Neural progenitor cell (in vitro differentiated cells): ENCODE measurements around the gene TGM5. TPM values are rescaled to one million over a fixed set of nuclear protein-coding genes. Genes with fewer than 3 reads are reported as not detected.

Experiments
- DNase-seq: peaks from one replicate; pipeline ENCODE4 v3.0.0-alpha.2; 2016; ENCODE audit warnings: low spot score
- H2AFZ ChIP-seq: fragments of 200-600 bp; sonication (generic); replicated peaks from 2 replicates; pipeline ENCODE4 v1.6.1; 2016; ENCODE audit warnings: antibody characterized with exemption
- H3F3A ChIP-seq: fragments of 200-600 bp; sonication (generic); 2 replicates; pipeline ENCODE4 v1.6.1; 2016; ENCODE audit warnings: antibody characterized with exemption, low read depth
- H3K27ac ChIP-seq: fragments of 200-600 bp; sonication (generic); 2 replicates; pipeline ENCODE4 v1.5.1; 2016; ENCODE audit warnings: mild to moderate bottlenecking
- H3K27me3 ChIP-seq: fragments of 200-600 bp; sonication (generic); 2 replicates; pipeline ENCODE4 v1.6.1; 2016; ENCODE audit warnings: mild to moderate bottlenecking, moderate library complexity
- H3K36me3 ChIP-seq: fragments of 200-600 bp; sonication (generic); 2 replicates; pipeline ENCODE4 v1.5.1; 2016
- H3K4me1 ChIP-seq: fragments of 200-600 bp; sonication (generic); 2 replicates; pipeline ENCODE4 v1.6.1; 2016; ENCODE audit warnings: mixed run types
- H3K4me2 ChIP-seq: fragments of 200-600 bp; sonication (generic); 2 replicates; pipeline ENCODE4 v1.6.1; 2016
- H3K4me3 ChIP-seq: fragments of 200-600 bp; sonication (generic); 2 replicates; pipeline ENCODE4 v1.5.1; 2016
- H3K79me2 ChIP-seq: fragments of 200-600 bp; sonication (generic); 2 replicates; pipeline ENCODE4 v1.6.1; 2016; ENCODE audit warnings: low read depth
- H3K9ac ChIP-seq: fragments of 200-600 bp; sonication (generic); 2 replicates; pipeline ENCODE4 v1.6.1; 2016
- H3K9me3 ChIP-seq: fragments of 200-600 bp; sonication (generic); 2 replicates; pipeline ENCODE4 v1.5.1; 2016; ENCODE audit warnings: low read depth
- H4K20me1 ChIP-seq: fragments of 200-600 bp; sonication (generic); 2 replicates; pipeline ENCODE4 v1.6.1; 2016; ENCODE audit warnings: low read depth
- H3K27ac Mint-ChIP-seq: 3 replicates; pipeline ENCODE4 v1.8.0; 2021; ENCODE audit warnings: mixed read lengths
- H3K27me3 Mint-ChIP-seq: 2 replicates; pipeline ENCODE4 v1.8.0; 2022; ENCODE audit warnings: low read depth, mild to moderate bottlenecking, inconsistent platforms, moderate library complexity, mixed read lengths; ENCODE audit not compliant: insufficient read depth
- H3K36me3 Mint-ChIP-seq: 3 replicates; pipeline ENCODE4 v1.8.0; 2021; ENCODE audit warnings: mixed read lengths
- H3K4me1 Mint-ChIP-seq: 3 replicates; pipeline ENCODE4 v1.8.0; 2021; ENCODE audit warnings: mixed read lengths
- H3K4me3 Mint-ChIP-seq: 3 replicates; pipeline ENCODE4 v1.8.0; 2021; ENCODE audit warnings: mild to moderate bottlenecking, moderate library complexity, mixed read lengths
- H3K9me3 Mint-ChIP-seq: 3 replicates; pipeline ENCODE4 v1.8.0; 2020; ENCODE audit warnings: mixed read lengths
- EZH2 ChIP-seq: fragments of 200-600 bp; sonication (generic); IDR thresholded peaks from 2 replicates; pipeline ENCODE4 v1.6.1; 2017; ENCODE audit warnings: antibody characterized with exemption, mild to moderate bottlenecking, moderate library complexity
- EZH2phosphoT487 ChIP-seq: fragments of 200-600 bp; sonication (generic); IDR thresholded peaks from 2 replicates; pipeline ENCODE4 v1.6.1; 2017; ENCODE audit warnings: antibody characterized with exemption
- total RNA-seq: library from RNA; depleted of rRNA; stranded (reverse); fragments of >200 nt; gene quantifications from 2 replicates; pipeline ENCODE4 v1.2.3, GENCODE V29; 2015; ENCODE audit warnings: low replicate concordance
- TF ChIP-seq, protein P1 (sequence below): fragments of 200-600 bp; sonication (generic); IDR thresholded peaks from 2 replicates; pipeline ENCODE4 v1.5.1; 2017; ENCODE audit warnings: antibody characterized with exemption, mild to moderate bottlenecking

The TGM5 gene
- total RNA-seq, 1 donor from 2014 or later, result not detected

DNA sequence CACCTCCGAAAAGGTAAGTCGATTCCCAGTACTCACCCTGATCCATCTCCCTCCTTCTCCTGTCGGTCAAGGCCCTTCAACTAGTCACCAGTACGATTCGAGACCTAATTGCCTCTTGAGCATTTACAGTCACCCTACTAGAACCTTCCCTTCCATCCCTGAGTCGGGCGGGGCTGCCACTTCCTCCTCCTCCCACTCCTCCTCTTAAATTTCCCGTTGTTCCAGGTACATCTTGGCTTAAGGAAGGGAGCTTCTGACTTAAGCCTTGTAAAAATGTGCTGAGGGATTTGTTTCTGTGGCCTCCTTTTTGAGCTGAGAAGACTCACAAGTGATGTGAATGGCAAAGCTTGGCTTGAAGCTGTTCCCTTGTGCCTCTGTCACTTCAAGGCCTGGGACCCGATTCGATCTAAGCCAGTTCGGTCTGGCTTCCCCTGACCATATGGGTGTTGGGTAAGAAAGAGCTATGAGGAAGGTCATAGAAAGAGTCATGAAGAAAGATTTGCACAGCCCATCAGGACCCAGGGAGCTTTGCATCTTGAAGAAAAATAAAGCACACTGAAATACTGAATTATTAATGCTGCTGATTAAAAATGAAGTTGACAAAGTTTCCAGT lies 35.6 kb upstream of the TGM5 start, which contains the start of gene TGM7:
TGM7 (minus strand) TSS at position 51 of the 613 bp plus-strand sequence.
- H3K27ac Mint-ChIP-seq, result no peak within 1 kb of the TSS
- peaks cover 2% of the 10 kb centered on the region for H3K4me1 Mint-ChIP-seq
- Histone ChIP-seq H3K27me3 (no peaks in the 10 kb centered on the region), H3K27ac (no peak within 1 kb of the TSS), H2AFZ (peak within 1 kb of the TSS; percentile 26), H3K9ac (no peak within 1 kb of the TSS), H3F3A (no peaks in the 10 kb centered on the region), H4K20me1 (no peaks in the 10 kb centered on the region), H3K79me2 (no peaks in the 10 kb centered on the region), H3K36me3 (no peaks in the 10 kb centered on the region), H3K4me1 (no peaks in the 10 kb centered on the region), H3K4me3 (no peak within 1 kb of the TSS), H3K4me2 (no peak within 1 kb of the TSS), H3K9me3 (no peaks in the 10 kb centered on the region)
- H3K27me3 Mint-ChIP-seq, result peaks cover 2% of the 10 kb centered on the region
- H3K36me3 Mint-ChIP-seq, result no peaks in the 10 kb centered on the region
- no peak for DNase-seq
- TF ChIP-seq EZH2phosphoT487, result no peak
- TF ChIP-seq EZH2, result no peak
- TF ChIP-seq, protein P1, sequence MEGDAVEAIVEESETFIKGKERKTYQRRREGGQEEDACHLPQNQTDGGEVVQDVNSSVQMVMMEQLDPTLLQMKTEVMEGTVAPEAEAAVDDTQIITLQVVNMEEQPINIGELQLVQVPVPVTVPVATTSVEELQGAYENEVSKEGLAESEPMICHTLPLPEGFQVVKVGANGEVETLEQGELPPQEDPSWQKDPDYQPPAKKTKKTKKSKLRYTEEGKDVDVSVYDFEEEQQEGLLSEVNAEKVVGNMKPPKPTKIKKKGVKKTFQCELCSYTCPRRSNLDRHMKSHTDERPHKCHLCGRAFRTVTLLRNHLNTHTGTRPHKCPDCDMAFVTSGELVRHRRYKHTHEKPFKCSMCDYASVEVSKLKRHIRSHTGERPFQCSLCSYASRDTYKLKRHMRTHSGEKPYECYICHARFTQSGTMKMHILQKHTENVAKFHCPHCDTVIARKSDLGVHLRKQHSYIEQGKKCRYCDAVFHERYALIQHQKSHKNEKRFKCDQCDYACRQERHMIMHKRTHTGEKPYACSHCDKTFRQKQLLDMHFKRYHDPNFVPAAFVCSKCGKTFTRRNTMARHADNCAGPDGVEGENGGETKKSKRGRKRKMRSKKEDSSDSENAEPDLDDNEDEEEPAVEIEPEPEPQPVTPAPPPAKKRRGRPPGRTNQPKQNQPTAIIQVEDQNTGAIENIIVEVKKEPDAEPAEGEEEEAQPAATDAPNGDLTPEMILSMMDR, result no peak
- no peaks in the 10 kb centered on the region for H3K9me3 Mint-ChIP-seq
- H3K4me3 Mint-ChIP-seq, result no peak within 1 kb of the TSS

DNA sequence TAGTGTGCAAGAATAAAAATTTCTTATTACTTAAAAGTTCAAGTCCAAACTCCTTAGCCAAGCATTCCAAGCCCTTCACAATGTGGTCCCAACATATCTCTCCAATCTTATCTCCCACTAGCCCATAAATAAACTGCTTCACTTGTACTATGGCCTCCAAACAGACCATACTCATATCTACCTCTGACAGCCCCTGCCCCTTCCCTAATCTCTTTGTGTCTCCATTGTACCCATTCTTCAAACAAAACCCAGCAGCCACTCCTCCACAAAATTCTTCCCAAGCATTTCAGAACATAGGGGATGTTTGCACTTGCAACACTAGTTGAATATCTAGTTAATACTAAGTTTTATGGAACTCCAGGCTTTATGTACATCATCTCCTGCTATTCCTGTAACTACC lies 33.2 kb upstream of the TGM5 start:
- Mint-ChIP-seq H3K27ac (no peak overlapping the region), H3K4me1 (peaks cover 5% of the 10 kb centered on the region), H3K4me3 (no peak overlapping the region), H3K27me3 (peaks cover 2% of the 10 kb centered on the region), H3K36me3 (no peaks in the 10 kb centered on the region), H3K9me3 (no peaks in the 10 kb centered on the region)
- Histone ChIP-seq H3K27ac (no peak overlapping the region), H3K4me1 (no peaks in the 10 kb centered on the region), H3K4me3 (no peak overlapping the region), H3K9ac (no peak overlapping the region), H3K9me3 (no peaks in the 10 kb centered on the region), H3K36me3 (no peaks in the 10 kb centered on the region), H3K79me2 (no peaks in the 10 kb centered on the region), H3F3A (peaks cover 8% of the 10 kb centered on the region), H3K27me3 (no peaks in the 10 kb centered on the region), H2AFZ (no peak overlapping the region), H3K4me2 (no peak overlapping the region), H4K20me1 (no peaks in the 10 kb centered on the region)
- TF ChIP-seq, protein P1, result no peak
- TF ChIP-seq EZH2 (no peak), EZH2phosphoT487 (no peak)
- DNase-seq, result no peak

DNA sequence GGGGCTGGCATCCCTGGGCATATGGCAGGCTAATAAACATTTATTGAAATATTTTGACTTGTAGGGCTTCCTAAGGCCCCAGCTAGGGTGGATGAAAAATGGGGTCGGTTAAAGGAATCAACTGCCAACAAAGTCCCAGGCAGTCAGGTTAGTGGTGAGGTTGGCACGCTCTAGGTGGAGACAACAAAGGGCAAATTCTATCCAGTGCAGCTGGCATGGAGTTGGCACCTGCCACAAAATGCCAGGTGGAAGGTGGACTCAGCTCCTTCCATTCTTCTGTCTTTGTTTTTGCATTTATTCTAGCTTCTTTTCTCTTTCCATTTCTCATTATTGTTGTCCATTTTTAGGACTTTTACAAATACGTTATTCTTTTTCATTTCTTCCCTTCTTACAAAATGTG lies 32.7 kb upstream of the TGM5 start:
- TF ChIP-seq EZH2, result no peak
- TF ChIP-seq, protein P1, result no peak
- no peak for TF ChIP-seq EZH2phosphoT487
- Histone ChIP-seq H3K4me2 (no peak overlapping the region), H3K4me1 (no peaks in the 10 kb centered on the region), H3K9me3 (no peaks in the 10 kb centered on the region), H2AFZ (no peak overlapping the region), H3K9ac (no peak overlapping the region), H3K79me2 (no peaks in the 10 kb centered on the region), H3K27ac (no peak overlapping the region), H3K27me3 (no peaks in the 10 kb centered on the region), H4K20me1 (no peaks in the 10 kb centered on the region), H3K36me3 (no peaks in the 10 kb centered on the region), H3F3A (peaks cover 8% of the 10 kb centered on the region), H3K4me3 (no peak overlapping the region)
- Mint-ChIP-seq H3K27me3 (peaks cover 2% of the 10 kb centered on the region), H3K9me3 (no peaks in the 10 kb centered on the region), H3K27ac (peak overlapping the region; percentile 4), H3K4me1 (peaks cover 5% of the 10 kb centered on the region), H3K36me3 (no peaks in the 10 kb centered on the region), H3K4me3 (no peak overlapping the region)
- no peak for DNase-seq
